HepG2 (cell line): ENCODE results near the gene DDR2. TPM values are rescaled to one million over a fixed set of nuclear protein-coding genes. Genes with fewer than 3 reads are reported as not detected.
"Not testable (repeated sequence)": the region's sequence is repeated elsewhere in the genome, so short reads cannot be mapped to it uniquely, and the experiment has no call there.

Experiments
- ATAC-seq: fragments of 200-7000 bp; cut with Tn5 transposase; 3 replicates; pipeline ENCODE4 v1.9.1; 2020; ENCODE audit warnings: mild to moderate bottlenecking, moderate library complexity
- BruUV-seq: library from RNA; stranded (reverse); fragments of 400-500 nt; replicated peaks from 2 replicates; lab custom pipeline; 2021; lab: Mats Ljungman, UMichigan
- CTCF ChIA-PET: fragments of 300-600 bp; formaldehyde crosslinking; extraction: SDS; loops from one replicate; lab custom pipeline; 2021; ENCODE audit warnings: low total read pairs, inconsistent platforms, low intra/inter-chr PET ratio; lab: Yijun Ruan, JAX
- POLR2A ChIA-PET: fragments of 350-600 bp; sonication (Branson Sonifier 250); formaldehyde crosslinking; loops from one replicate; lab custom pipeline; 2020; ENCODE audit warnings: antibody characterized with exemption, inconsistent platforms; lab: Yijun Ruan, JAX
- DNase-seq: peaks from one replicate; pipeline ENCODE4 v3.0.0-alpha.2; 2015; ENCODE audit warnings: low spot score
- FAIRE-seq: peaks from 3 replicates; lab custom pipeline; 2011; peaks lifted over from hg19 to GRCh38; lab: Jason Lieb, UNC
- H2AFZ ChIP-seq: one replicate; pipeline ENCODE4 v1.6.1; 2011; ENCODE audit warnings: low read length, inconsistent platforms
- H3K27ac ChIP-seq: fragments of 300-600 bp; 3 replicates; pipeline ENCODE4 v1.8.0; 2011; ENCODE audit warnings: mixed run types, mild to moderate bottlenecking, mixed read lengths, low read length, inconsistent platforms; ENCODE audit not compliant: insufficient read depth; ENCODE audit errors: extremely low read length
- H3K27me3 ChIP-seq, 2 experiments: fragments of 200-600 bp in 1 of 2; 2 replicates in 1 of 2; 3 replicates in 1 of 2; pipeline versions ENCODE4 v1.6.0 to v1.8.0; 2011; ENCODE audit warnings: low read length in 2 of 2, mild to moderate bottlenecking in 2 of 2, moderate library complexity in 2 of 2, inconsistent platforms in 1 of 2; ENCODE audit not compliant: insufficient read depth in 2 of 2, control insufficient read depth in 1 of 2
- H3K36me3 ChIP-seq, 2 experiments: fragments of 200-600 bp in 1 of 2; replicated peaks in 1 of 2; 2 replicates in 1 of 2; 3 replicates in 1 of 2; pipeline versions ENCODE4 v1.5.1 to v1.8.0; 2011; ENCODE audit warnings: low read length in 2 of 2, inconsistent platforms in 1 of 2; ENCODE audit not compliant: insufficient read depth in 2 of 2, control insufficient read depth in 1 of 2
- H3K4me1 ChIP-seq: 2 replicates; pipeline ENCODE4 v1.5.1; 2012; ENCODE audit warnings: low read length, inconsistent platforms; ENCODE audit not compliant: insufficient read depth
- H3K4me2 ChIP-seq: 2 replicates; pipeline ENCODE4 v1.6.0; 2011; ENCODE audit warnings: low read depth, low read length, inconsistent platforms
- H3K4me3 ChIP-seq, 3 experiments: fragments of 200-600 bp in 1 of 3; sonication (generic), shearing (Covaris generic) in 1 of 3; replicated peaks in 1 of 3; 2 replicates each; pipeline ENCODE4 v1.5.1; 2011 to 2016; ENCODE audit warnings: low read length in 3 of 3, inconsistent platforms in 2 of 3, low read depth in 2 of 3, mild to moderate bottlenecking in 2 of 3, control low read depth in 1 of 3, mixed read lengths in 1 of 3; ENCODE audit not compliant: insufficient read depth in 1 of 3
- H3K79me2 ChIP-seq: one replicate; pipeline ENCODE4 v1.6.1; 2011; ENCODE audit warnings: low read length, inconsistent platforms; ENCODE audit not compliant: insufficient read depth
- H3K9ac ChIP-seq: 2 replicates; pipeline ENCODE4 v1.6.0; 2011; ENCODE audit warnings: mild to moderate bottlenecking, low read depth, low read length, inconsistent platforms; ENCODE audit not compliant: insufficient read depth
- H3K9me3 ChIP-seq: 2 replicates; pipeline ENCODE4 v1.5.1; 2012; ENCODE audit warnings: mild to moderate bottlenecking, low read length
- H4K20me1 ChIP-seq: 2 replicates; pipeline ENCODE4 v1.6.0; 2011; ENCODE audit warnings: inconsistent platforms, mild to moderate bottlenecking, low read length, moderate library complexity; ENCODE audit not compliant: insufficient read depth
- CENPBD1 ChIP-seq: sonication (generic); formaldehyde crosslinking; IDR thresholded peaks from 2 replicates; pipeline ENCODE4 v1.8.0; 2022; ENCODE audit warnings: missing genetic modification reagents, low read depth, mild to moderate bottlenecking, borderline replicate concordance
- DBP ChIP-seq: sonication (generic); formaldehyde crosslinking; IDR thresholded peaks from 2 replicates; pipeline ENCODE4 v1.4.0; 2020; ENCODE audit warnings: missing genetic modification reagents; ENCODE audit errors: not compliant biosample characterization
- ELF3 ChIP-seq: IDR thresholded peaks from 2 replicates; pipeline ENCODE4 v1.6.1; 2016; ENCODE audit warnings: missing genetic modification reagents, missing compliant biosample characterization
- ETV5 ChIP-seq: IDR thresholded peaks from 2 replicates; pipeline ENCODE4 v1.6.1; 2018; ENCODE audit warnings: missing biosample characterization, missing genetic modification reagents, inconsistent platforms, borderline replicate concordance
- NKX3-1 ChIP-seq: sonication (generic); formaldehyde crosslinking; IDR thresholded peaks from 2 replicates; pipeline ENCODE4 v1.5.0; 2020; ENCODE audit warnings: missing genetic modification reagents
- SNAI1 ChIP-seq: sonication (generic); formaldehyde crosslinking; IDR thresholded peaks from 2 replicates; pipeline ENCODE4 v1.5.0; 2020; ENCODE audit warnings: mild to moderate bottlenecking, missing genetic modification reagents, borderline replicate concordance
- SRSF1 ChIP-seq: fragments of 200-400 bp; formaldehyde crosslinking; optimal IDR thresholded peaks from 2 replicates; pipeline ENCODE3; 2017; ENCODE audit warnings: mild to moderate bottlenecking, low read depth, low read length, moderate library complexity
- TRAFD1 ChIP-seq: sonication (generic); formaldehyde crosslinking; IDR thresholded peaks from 2 replicates; pipeline ENCODE4 v1.5.1; 2020; ENCODE audit warnings: missing genetic modification reagents, mild to moderate bottlenecking, borderline replicate concordance
- ZNF772 ChIP-seq: sonication (generic); formaldehyde crosslinking; IDR thresholded peaks from 2 replicates; pipeline ENCODE4 v1.5.0; 2020; ENCODE audit warnings: mild to moderate bottlenecking, missing genetic modification reagents
- WGBS: methylation state at CpG from one replicate; pipeline ENCODE4 v1.1.6; 2017; ENCODE audit warnings: low lambda C conversion rate; 5-methylcytosine and 5-hydroxymethylcytosine counted together
- in situ Hi-C: cut with HindIII; loops from 2 replicates; pipeline ENCODE4 v1.10.0; 2017; ENCODE audit warnings: low pct_unique_long_range_greater_than_20kb; ENCODE audit not compliant: extremely low pct_ligation_motif_present
- intact Hi-C: fragments of 100-400 bp; cut with micrococcal nuclease; formaldehyde crosslinking; loops from one replicate; pipeline ENCODE4 v1.10.0; 2022; ENCODE audit not compliant: unreplicated experiment
- polyA plus RNA-seq, 8 experiments: library from polyadenylated mRNA; depleted of rRNA in 3 of 8; stranded (reverse) in 7 of 8; unstranded in 1 of 8; fragments of >200 nt; fragmentation: Illumina TruSeq in 4 of 8; extraction: Trizol in 4 of 8; gene quantifications; 2 replicates each; pipeline versions ENCODE4 v1.2.1 to v1.2.3, GENCODE V29; 2011 to 2016; ENCODE audit warnings: low read depth in 4 of 8, missing spikeins in 1 of 8, mixed read lengths in 1 of 8; ENCODE audit not compliant: insufficient read depth in 1 of 8
- total RNA-seq, 5 experiments: library from RNA; depleted of rRNA; stranded (reverse); fragments of >200 nt; fragmentation: Illumina TruSeq; extraction: Trizol; gene quantifications; 2 replicates each; pipeline ENCODE4 v1.2.3, GENCODE V29; 2016; ENCODE audit warnings: low read depth in 1 of 5

The DDR2 gene
- total and polyA plus RNA-seq, 2 of the 13 experiments (the other 11 are each of a cell fraction or from before 2014, with no cell fraction given) = 0.36 to 0.38 TPM

- no peak for TF ChIP-seq CENPBD1
- no peak for TF ChIP-seq SRSF1
- no peak for TF ChIP-seq ZNF772
- no peak for TF ChIP-seq ELF3 (CRISPR knock-in tag)
- TF ChIP-seq, all 625 proteins: peak for 0
Observed at GRCh38 chr1:162779043-162779442, 146.8 kb downstream of the DDR2 start (continued).

- peaks cover 17% of the 10 kb centered on the region for H3K4me1 ChIP-seq
- in situ Hi-C loops = no loop called here
- TF ChIP-seq NKX3-1 (CRISPR knock-in tag) = no peak
- no peak for TF ChIP-seq TRAFD1 (CRISPR knock-in tag)
- no peak for TF ChIP-seq SNAI1 (CRISPR knock-in tag)
- TF ChIP-seq DBP (CRISPR knock-in tag) = no peak
- no peak for TF ChIP-seq ETV5 (CRISPR knock-in tag)
- TF ChIP-seq, all 625 proteins: peak for 0
- no peak for ATAC-seq
- H4K20me1 ChIP-seq = no peaks in the 10 kb centered on the region
- H3K4me3 ChIP-seq = no peak overlapping the region
- ChIA-PET POLR2A (no interaction called here), CTCF (no interaction called here)
- no peaks in the 10 kb centered on the region for H3K79me2 ChIP-seq
- H3K9ac ChIP-seq = no peak overlapping the region
- FAIRE-seq = no peak
- no peak overlapping the region for H3K27ac ChIP-seq
- H3K4me2 ChIP-seq = no peak overlapping the region
- H3K36me3 ChIP-seq = no peaks in the 10 kb centered on the region
- BruUV-seq = no TSS peak
- intact Hi-C loops = no loop called here
- no peak for DNase-seq
- no peaks in the 10 kb centered on the region for H3K9me3 ChIP-seq
- H2AFZ ChIP-seq = no peak overlapping the region
- H3K27me3 ChIP-seq = no peaks in the 10 kb centered on the region
Observed at GRCh38 chr1:162782671-162783070, 150.4 kb downstream of the DDR2 start.

GRCh38 chr1:162784926-162785325, 152.7 kb downstream of the DDR2 start:
- H3K27me3 ChIP-seq, H3K27ac ChIP-seq, ATAC-seq, H3K36me3 ChIP-seq, H4K20me1 ChIP-seq, H3K79me2 ChIP-seq, H3K4me3 ChIP-seq, H3K4me2 ChIP-seq, CTCF ChIA-PET, in situ Hi-C loops, H2AFZ ChIP-seq, intact Hi-C loops, DNase-seq, H3K9ac ChIP-seq, FAIRE-seq, H3K9me3 ChIP-seq, POLR2A ChIA-PET, BruUV-seq: not testable (repeated sequence)
- peaks cover 26% of the 10 kb centered on the region for H3K4me1 ChIP-seq
- WGBS = 100% methylated on average over 1 of the region's 1 CpG
